Measurements from ENCODE around the gene DAB2. TPM values are rescaled to one million over a fixed set of nuclear protein-coding genes. Genes with fewer than 3 reads are reported as not detected.

Gene DAB2
- total RNA-seq, 1 experiment from 2014 or later: 135 TPM

GRCh38 chr5:39448506-39449128, 23.8 kb upstream of the DAB2 start:
- Mint-ChIP-seq H3K27ac (ENCODE audit: unreplicated experiment) (peak overlapping the region; percentile 48), H3K27me3 (ENCODE audit: insufficient read depth, unreplicated experiment) (no peaks in the 10 kb centered on the region), H3K36me3 (ENCODE audit: insufficient read depth, unreplicated experiment) (no peaks in the 10 kb centered on the region), H3K4me3 (ENCODE audit: unreplicated experiment) (no peak overlapping the region), H3K4me1 (ENCODE audit: low read depth, unreplicated experiment) (peaks cover 7% of the 10 kb centered on the region), H3K9me3 (ENCODE audit: unreplicated experiment) (no peaks in the 10 kb centered on the region)
- DNase-seq: peak in 1 of 2 experiments; percentile 10
- POLR2A ChIA-PET: no interaction called here
- Histone ChIP-seq H3K27me3 (replicated peaks; ENCODE audit: control insufficient read depth, insufficient read depth, low read length) (no peaks in the 10 kb centered on the region), H3K9me3 (no peaks in the 10 kb centered on the region), H3K36me3 (ENCODE audit: control insufficient read depth, insufficient read depth, low read length) (no peaks in the 10 kb centered on the region), H3K4me3 (ENCODE audit: low read depth, low read length) (no peak overlapping the region), H3K4me1 (peaks cover 54% of the 10 kb centered on the region)
- CTCF ChIA-PET: no interaction called here
- intact Hi-C loops (cut with micrococcal nuclease; ENCODE audit: unreplicated experiment): loop anchor here (1.0 to 2.0 kb wide), 3 partner anchors 25 to 70 kb away; no protein-coding TSS in a partner anchor
- TF ChIP-seq CTCF (IDR thresholded peaks at IDR 0.05; ENCODE audit: insufficient read depth in 1 of 2, low read depth in 1 of 2, low read length in 1 of 2, severe bottlenecking in 1 of 2, unreplicated experiment in 1 of 2): no peak
- no TSS peak for BruUV-seq (replicated peaks)

- POLR2A ChIA-PET: no interaction called here
Observed at GRCh38 chr5:39447968-39448367, 23.2 kb upstream of the DAB2 start.

GRCh38 chr5:39447059-39447458, 22.3 kb upstream of the DAB2 start:
- no peaks in the 10 kb centered on the region for H3K9me3 Mint-ChIP-seq (ENCODE audit: unreplicated experiment)
- DNase-seq: no peak
- no peak overlapping the region for H3K4me3 Mint-ChIP-seq (ENCODE audit: unreplicated experiment)
- H3K27me3 ChIP-seq (replicated peaks; ENCODE audit: control insufficient read depth, insufficient read depth, low read length): no peaks in the 10 kb centered on the region
- no peaks in the 10 kb centered on the region for H3K36me3 Mint-ChIP-seq (ENCODE audit: insufficient read depth, unreplicated experiment)
- ChIA-PET POLR2A (no interaction called here), CTCF (interaction anchor here (1.8 kb wide), 1 partner anchor 22 kb away, joined by 4 read pairs; the partner anchor contains the start of gene DAB2)
- no peak overlapping the region for H3K27ac Mint-ChIP-seq (ENCODE audit: unreplicated experiment)
- peaks cover 51% of the 10 kb centered on the region for H3K4me1 ChIP-seq
- H3K9me3 ChIP-seq: no peaks in the 10 kb centered on the region
- TF ChIP-seq CTCF (IDR thresholded peaks at IDR 0.05; ENCODE audit: insufficient read depth in 1 of 2, low read depth in 1 of 2, low read length in 1 of 2, severe bottlenecking in 1 of 2, unreplicated experiment in 1 of 2): no peak
- no TSS peak for BruUV-seq (replicated peaks)
- no peak overlapping the region for H3K4me3 ChIP-seq (ENCODE audit: low read depth, low read length)
- no peaks in the 10 kb centered on the region for H3K36me3 ChIP-seq (ENCODE audit: control insufficient read depth, insufficient read depth, low read length)
- H3K27me3 Mint-ChIP-seq (ENCODE audit: insufficient read depth, unreplicated experiment): no peaks in the 10 kb centered on the region
- peaks cover 14% of the 10 kb centered on the region for H3K4me1 Mint-ChIP-seq (ENCODE audit: low read depth, unreplicated experiment)
- intact Hi-C loops (cut with micrococcal nuclease; ENCODE audit: unreplicated experiment): no loop called here

More at GRCh38 chr5:39447968-39448367, 23.2 kb upstream of the DAB2 start:
- Histone ChIP-seq H3K4me3 (ENCODE audit: low read depth, low read length) (no peak overlapping the region), H3K9me3 (no peaks in the 10 kb centered on the region), H3K27me3 (replicated peaks; ENCODE audit: control insufficient read depth, insufficient read depth, low read length) (no peaks in the 10 kb centered on the region), H3K36me3 (ENCODE audit: control insufficient read depth, insufficient read depth, low read length) (no peaks in the 10 kb centered on the region), H3K4me1 (peaks cover 54% of the 10 kb centered on the region)
- no peaks in the 10 kb centered on the region for H3K36me3 Mint-ChIP-seq (ENCODE audit: insufficient read depth, unreplicated experiment)
- TF ChIP-seq CTCF (IDR thresholded peaks at IDR 0.05; ENCODE audit: insufficient read depth in 1 of 2, low read depth in 1 of 2, low read length in 1 of 2, severe bottlenecking in 1 of 2, unreplicated experiment in 1 of 2): no peak
- H3K27me3 Mint-ChIP-seq (ENCODE audit: insufficient read depth, unreplicated experiment): no peaks in the 10 kb centered on the region
- CTCF ChIA-PET: no interaction called here
- H3K4me3 Mint-ChIP-seq (ENCODE audit: unreplicated experiment): peak overlapping the region; percentile 31
- no TSS peak for BruUV-seq (replicated peaks)
- peaks cover 13% of the 10 kb centered on the region for H3K4me1 Mint-ChIP-seq (ENCODE audit: low read depth, unreplicated experiment)
- peak overlapping the region; percentile 48 for H3K27ac Mint-ChIP-seq (ENCODE audit: unreplicated experiment)
- H3K9me3 Mint-ChIP-seq (ENCODE audit: unreplicated experiment): no peaks in the 10 kb centered on the region
- intact Hi-C loops (cut with micrococcal nuclease; ENCODE audit: unreplicated experiment): loop anchor here (1.0 to 2.0 kb wide), 3 partner anchors 25 to 71 kb away; no protein-coding TSS in a partner anchor
- DNase-seq: peak; percentile 54 to 77
